Measurements from ENCODE around the gene TNK1.

- no peak for TF ChIP-seq CTCF (IDR thresholded peaks at IDR 0.05; ENCODE audit: borderline replicate concordance, extremely low read depth, low read length, poor library complexity, severe bottlenecking)
- TF ChIP-seq EZH2 (IDR thresholded peaks at IDR 0.05; ENCODE audit: borderline replicate concordance, low read depth, low read length, severe bottlenecking): no peak
Observed at GRCh38 chr17:7367083-7367482, 13.8 kb upstream of the TNK1 start.

Data from DND-41 (cell line).